ENCODE measurements around the gene ADCY5. TPM values are rescaled to one million over a fixed set of nuclear protein-coding genes. Genes with fewer than 3 reads are reported as not detected.

ADCY5 gene
- total RNA-seq, 1 experiment from 2014 or later: 0.24 TPM

DNA sequence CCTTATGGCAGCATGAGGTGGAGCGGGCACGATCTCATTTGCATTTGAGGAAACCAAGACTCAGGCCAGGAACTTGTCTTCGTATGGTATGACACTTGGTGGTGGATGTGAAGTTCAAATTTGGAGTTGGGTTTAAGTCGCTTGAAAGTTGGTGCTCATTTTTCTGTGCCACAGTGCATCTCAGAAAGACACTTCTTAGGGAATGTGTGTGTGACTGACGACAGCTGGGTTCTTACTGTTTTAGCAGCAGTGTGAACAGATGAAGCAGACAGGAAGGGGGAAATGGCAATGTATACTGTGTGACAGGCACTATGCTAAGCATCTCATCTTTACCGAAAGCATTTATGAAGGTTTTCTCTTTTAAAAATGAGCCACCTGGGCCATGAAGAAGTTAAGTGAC lies 171.8 kb downstream of the ADCY5 start:
- H3K9me2 ChIP-seq (ENCODE audit: insufficient read depth): no peaks in the 10 kb centered on the region
- no peak overlapping the region for H3K27ac ChIP-seq
- H3K9me3 ChIP-seq (ENCODE audit: insufficient read depth, low read depth): no peaks in the 10 kb centered on the region
- H3K36me3 ChIP-seq (ENCODE audit: low read depth): 0 out of 2 replicates have a peak, but pooled peaks cover 6% of the 10 kb centered on the region
- H3K79me2 ChIP-seq (ENCODE audit: low read depth): no peaks in the 10 kb centered on the region
- H3F3A ChIP-seq (ENCODE audit: insufficient read depth, low read depth): peaks cover 14% of the 10 kb centered on the region
- no peaks in the 10 kb centered on the region for H4K20me1 ChIP-seq (ENCODE audit: insufficient read depth)
- TF ChIP-seq EZH2 (IDR thresholded peaks at IDR 0.05; ENCODE audit: low read depth): no peak
- TF ChIP-seq, protein P1, sequence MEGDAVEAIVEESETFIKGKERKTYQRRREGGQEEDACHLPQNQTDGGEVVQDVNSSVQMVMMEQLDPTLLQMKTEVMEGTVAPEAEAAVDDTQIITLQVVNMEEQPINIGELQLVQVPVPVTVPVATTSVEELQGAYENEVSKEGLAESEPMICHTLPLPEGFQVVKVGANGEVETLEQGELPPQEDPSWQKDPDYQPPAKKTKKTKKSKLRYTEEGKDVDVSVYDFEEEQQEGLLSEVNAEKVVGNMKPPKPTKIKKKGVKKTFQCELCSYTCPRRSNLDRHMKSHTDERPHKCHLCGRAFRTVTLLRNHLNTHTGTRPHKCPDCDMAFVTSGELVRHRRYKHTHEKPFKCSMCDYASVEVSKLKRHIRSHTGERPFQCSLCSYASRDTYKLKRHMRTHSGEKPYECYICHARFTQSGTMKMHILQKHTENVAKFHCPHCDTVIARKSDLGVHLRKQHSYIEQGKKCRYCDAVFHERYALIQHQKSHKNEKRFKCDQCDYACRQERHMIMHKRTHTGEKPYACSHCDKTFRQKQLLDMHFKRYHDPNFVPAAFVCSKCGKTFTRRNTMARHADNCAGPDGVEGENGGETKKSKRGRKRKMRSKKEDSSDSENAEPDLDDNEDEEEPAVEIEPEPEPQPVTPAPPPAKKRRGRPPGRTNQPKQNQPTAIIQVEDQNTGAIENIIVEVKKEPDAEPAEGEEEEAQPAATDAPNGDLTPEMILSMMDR (conservative IDR thresholded peaks at IDR 0.05): no peak
- DNase-seq: no peak
- intact Hi-C loops (cut with micrococcal nuclease; ENCODE audit: unreplicated experiment): no loop called here
- ChIA-PET POLR2A (ENCODE audit: unreplicated experiment) (no interaction called here), CTCF (no interaction called here)
- no peak overlapping the region for H2AFZ ChIP-seq
- H3K4me3 ChIP-seq: no peak overlapping the region
- H3K4me1 ChIP-seq (replicated peaks; ENCODE audit: insufficient read depth): peaks cover 17% of the 10 kb centered on the region
- BruUV-seq (replicated peaks): no TSS peak
- no peaks in the 10 kb centered on the region for H3K27me3 ChIP-seq (ENCODE audit: insufficient read depth, low read depth)
- H3K4me2 ChIP-seq: no peak overlapping the region

DNA sequence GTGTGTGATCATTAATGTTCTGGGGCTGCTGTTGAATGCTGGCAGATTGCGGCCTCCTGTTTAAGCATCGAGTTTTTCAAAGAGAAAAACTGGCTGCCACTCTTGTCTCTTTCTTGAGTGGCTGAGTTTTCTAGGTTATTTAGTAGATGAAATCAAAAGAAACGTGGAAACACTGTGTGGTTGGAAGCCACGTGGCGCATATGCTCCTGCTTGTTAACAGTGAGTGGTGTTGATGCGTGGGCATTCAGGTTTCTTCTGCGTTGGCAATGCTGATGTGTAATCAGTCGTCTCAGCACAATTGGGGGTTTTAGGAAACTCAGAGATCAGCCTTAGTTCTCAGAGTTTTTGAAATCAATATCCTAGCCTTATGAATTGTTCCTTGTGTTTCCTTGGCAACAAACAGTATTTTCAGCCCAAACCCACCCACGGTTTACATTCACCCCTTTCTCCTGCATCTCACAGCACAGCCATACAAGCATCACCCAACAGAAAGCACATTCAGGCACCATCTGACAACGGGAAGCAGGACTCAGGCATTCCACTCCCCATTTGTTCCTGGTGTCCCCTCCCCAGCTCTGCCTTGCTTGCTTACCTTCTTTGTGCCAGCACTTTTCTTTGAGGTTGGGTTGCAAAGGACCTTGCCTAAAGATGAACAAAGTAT lies 172.4 kb downstream of the ADCY5 start:
- CTCF ChIA-PET: no interaction called here
- no TSS peak for BruUV-seq (replicated peaks)

DNA sequence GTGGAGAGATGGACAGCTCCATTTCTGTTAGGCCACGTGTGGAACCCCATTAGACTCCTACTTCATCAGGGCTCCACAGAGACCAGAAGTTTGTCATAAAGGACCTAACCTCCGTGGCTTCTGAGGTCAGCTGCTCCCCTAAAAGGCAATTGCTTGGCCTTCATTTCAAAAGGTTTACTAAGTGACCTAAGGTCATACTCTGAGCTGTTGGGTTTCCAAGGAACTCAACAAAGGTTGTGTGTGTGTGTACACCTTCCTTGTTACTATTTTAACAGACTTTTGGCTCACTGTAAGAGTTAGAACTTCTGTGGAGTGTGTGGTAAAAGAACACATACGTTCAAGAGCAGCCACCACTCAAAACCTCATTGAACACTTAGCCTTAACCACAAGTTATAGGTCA lies 173.2 kb downstream of the ADCY5 start:
- H3F3A ChIP-seq (ENCODE audit: insufficient read depth, low read depth): peaks cover 14% of the 10 kb centered on the region
- H3K27ac ChIP-seq: no peak overlapping the region
- POLR2A ChIA-PET (ENCODE audit: unreplicated experiment): no interaction called here
- no peaks in the 10 kb centered on the region for H3K9me3 ChIP-seq (ENCODE audit: insufficient read depth, low read depth)
- H3K4me2 ChIP-seq: no peak overlapping the region
- 0 out of 2 replicates have a peak, but pooled peaks cover 6% of the 10 kb centered on the region for H3K36me3 ChIP-seq (ENCODE audit: low read depth)
- no peaks in the 10 kb centered on the region for H3K9me2 ChIP-seq (ENCODE audit: insufficient read depth)
- no peak overlapping the region for H3K4me3 ChIP-seq
- no peaks in the 10 kb centered on the region for H3K27me3 ChIP-seq (ENCODE audit: insufficient read depth, low read depth)
- BruUV-seq (replicated peaks): no TSS peak
- H3K79me2 ChIP-seq (ENCODE audit: low read depth): no peaks in the 10 kb centered on the region
- peaks cover 18% of the 10 kb centered on the region for H3K4me1 ChIP-seq (replicated peaks; ENCODE audit: insufficient read depth)
- no peak overlapping the region for H2AFZ ChIP-seq
- H4K20me1 ChIP-seq (ENCODE audit: insufficient read depth): no peaks in the 10 kb centered on the region
- no peak for TF ChIP-seq EZH2 (IDR thresholded peaks at IDR 0.05; ENCODE audit: low read depth)
- TF ChIP-seq, protein P1 (conservative IDR thresholded peaks at IDR 0.05): no peak
- CTCF ChIA-PET: no interaction called here
- intact Hi-C loops (cut with micrococcal nuclease; ENCODE audit: unreplicated experiment): no loop called here
- no peak for DNase-seq

More for the DNA sequence above, 172.4 kb downstream of the ADCY5 start:
- H3K79me2 ChIP-seq (ENCODE audit: low read depth): no peaks in the 10 kb centered on the region
- no peak overlapping the region for H2AFZ ChIP-seq
- no peaks in the 10 kb centered on the region for H4K20me1 ChIP-seq (ENCODE audit: insufficient read depth)
- POLR2A ChIA-PET (ENCODE audit: unreplicated experiment): no interaction called here
- intact Hi-C loops (cut with micrococcal nuclease; ENCODE audit: unreplicated experiment): no loop called here
- TF ChIP-seq, protein P1 (conservative IDR thresholded peaks at IDR 0.05): no peak
- no peak for TF ChIP-seq EZH2 (IDR thresholded peaks at IDR 0.05; ENCODE audit: low read depth)
- no peak overlapping the region for H3K4me2 ChIP-seq
- peaks cover 18% of the 10 kb centered on the region for H3K4me1 ChIP-seq (replicated peaks; ENCODE audit: insufficient read depth)
- H3K4me3 ChIP-seq: no peak overlapping the region
- no peaks in the 10 kb centered on the region for H3K9me3 ChIP-seq (ENCODE audit: insufficient read depth, low read depth)
- 0 out of 2 replicates have a peak, but pooled peaks cover 6% of the 10 kb centered on the region for H3K36me3 ChIP-seq (ENCODE audit: low read depth)
- no peak overlapping the region for H3K27ac ChIP-seq
- no peak for DNase-seq
- no peaks in the 10 kb centered on the region for H3K27me3 ChIP-seq (ENCODE audit: insufficient read depth, low read depth)
- H3F3A ChIP-seq (ENCODE audit: insufficient read depth, low read depth): peaks cover 14% of the 10 kb centered on the region
- H3K9me2 ChIP-seq (ENCODE audit: insufficient read depth): no peaks in the 10 kb centered on the region
